Measurements from ENCODE around the gene HPCA. TPM values are rescaled to one million over a fixed set of nuclear protein-coding genes. Genes with fewer than 3 reads are reported as not detected.

The HPCA gene
- total and polyA plus RNA-seq, 2 donors (not counting 3 experiments of a cell fraction or from before 2014, with no cell fraction given), result not detected

DNA sequence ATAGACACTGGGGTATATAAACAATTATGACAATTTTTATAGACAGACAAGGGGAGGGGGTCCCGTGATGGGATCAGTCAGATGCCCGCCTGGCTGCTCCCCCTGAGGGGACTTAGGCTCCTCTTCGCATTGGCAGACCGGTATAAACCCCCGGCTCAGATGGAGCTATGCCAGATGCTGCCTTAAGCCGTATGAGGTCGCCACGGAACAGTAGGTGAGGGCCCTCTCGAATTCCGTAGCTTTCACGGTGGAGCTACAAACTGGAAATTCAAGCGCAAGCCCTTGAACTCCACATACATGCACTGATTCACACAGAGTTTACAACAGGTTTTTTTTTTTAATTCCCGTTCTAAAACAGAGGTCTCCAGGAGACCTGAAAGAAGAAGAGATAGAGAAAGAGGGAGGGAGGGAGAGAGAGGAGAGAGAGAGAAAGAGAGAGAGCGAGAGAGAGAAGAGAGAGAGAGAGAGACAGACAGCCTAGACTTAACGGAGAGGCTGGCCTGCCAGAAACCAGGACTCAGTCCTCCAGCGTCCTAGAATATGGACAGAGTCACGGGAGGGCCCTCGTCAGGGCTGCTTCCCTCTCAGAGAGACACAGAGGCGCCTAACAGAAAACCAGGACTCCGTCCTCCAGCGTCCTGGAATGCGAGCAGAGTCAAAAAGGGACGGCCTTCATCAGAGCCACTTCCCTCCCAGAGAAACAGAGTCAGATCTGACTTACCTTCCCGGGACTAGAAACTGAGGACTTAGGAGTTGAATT is 39.3 kb downstream of the HPCA start:
- dilution Hi-C loops (cut with MboI; ENCODE audit: extremely low pct_ligation_motif_present, low sequenced_read_pairs) (no loop called here), intact Hi-C loops (cut with micrococcal nuclease) (loop anchor here (2.0 kb wide), 1 partner anchor 129 kb away; no protein-coding TSS in a partner anchor)
- POLR2A ChIA-PET, result interaction anchor here (0.6 kb wide), 1 partner anchor 27 kb away, joined by 3 read pairs; no protein-coding TSS in a partner anchor
- Histone ChIP-seq H3K4me2 (ENCODE audit: insufficient read depth, low read length) (peak overlapping the region; percentile 44), H4K20me1 (replicated peaks; ENCODE audit: control insufficient read depth, extremely low read depth, insufficient read depth, low read length) (no peaks in the 10 kb centered on the region), H3K27ac (ENCODE audit: insufficient read depth, low read depth, low read length) (no peak overlapping the region), H3K9me1 (replicated peaks; ENCODE audit: control insufficient read depth, extremely low read depth, insufficient read depth, low read length) (no peaks in the 10 kb centered on the region), H3K4me1 (ENCODE audit: control insufficient read depth, extremely low read depth, insufficient read depth, low read length) (no peaks in the 10 kb centered on the region), H3K9ac (replicated peaks; ENCODE audit: extremely low read depth, insufficient read depth, low read length) (no peak overlapping the region), H3K36me3 (ENCODE audit: control insufficient read depth in 2 of 2, extremely low read depth in 1 of 2, insufficient read depth in 2 of 2, low read length in 2 of 2) (no peaks in the 10 kb centered on the region), H3K9me3 (replicated peaks; ENCODE audit: control insufficient read depth, insufficient read depth, low read length) (no peaks in the 10 kb centered on the region), H2AFZ (ENCODE audit: low read depth, low read length) (peak overlapping the region; percentile 23), H3K4me3 (replicated peaks in 1 of 3; ENCODE audit: insufficient read depth in 1 of 3, low read depth in 1 of 3, low read length in 3 of 3) (no peak overlapping the region), H3K79me2 (ENCODE audit: control insufficient read depth, insufficient read depth, low read length) (no peaks in the 10 kb centered on the region), H3K27me3 (ENCODE audit: control insufficient read depth in 2 of 2, insufficient read depth in 2 of 2, low read length in 2 of 2) (peaks cover 2 to 3% of the 10 kb centered on the region in 2 experiments)
- DNase-seq (ENCODE audit: low read depth, low spot score) (peak; percentile 14), FAIRE-seq (peak; percentile 35)
- TF ChIP-seq EZH2 (IDR thresholded peaks at IDR 0.05; ENCODE audit: borderline replicate concordance, low read depth, low read length, severe bottlenecking) (peak; percentile 16), FOS (IDR thresholded peaks at IDR 0.05; ENCODE audit: borderline replicate concordance, insufficient read depth, low read length) (no peak), JUN (IDR thresholded peaks at IDR 0.05; ENCODE audit: borderline replicate concordance, insufficient read depth, insufficient read length, low read depth) (no peak), MYC (IDR thresholded peaks at IDR 0.05; ENCODE audit: low read depth, low read length) (no peak), POLR2A (IDR thresholded peaks at IDR 0.05; ENCODE audit: low read depth, low read length) (no peak), GATA2 (IDR thresholded peaks at IDR 0.05; ENCODE audit: insufficient read depth, insufficient read length, low read depth, low read length) (no peak)
- CTCF ChIA-PET, result interaction anchor here (0.7 to 1.0 kb wide), 4 partner anchors 81 to 155 kb away, joined by 3 to 10 read pairs (median 4); partner anchors contain the start of gene AZIN2
- no TSS peak for BruUV-seq (replicated peaks)

DNA sequence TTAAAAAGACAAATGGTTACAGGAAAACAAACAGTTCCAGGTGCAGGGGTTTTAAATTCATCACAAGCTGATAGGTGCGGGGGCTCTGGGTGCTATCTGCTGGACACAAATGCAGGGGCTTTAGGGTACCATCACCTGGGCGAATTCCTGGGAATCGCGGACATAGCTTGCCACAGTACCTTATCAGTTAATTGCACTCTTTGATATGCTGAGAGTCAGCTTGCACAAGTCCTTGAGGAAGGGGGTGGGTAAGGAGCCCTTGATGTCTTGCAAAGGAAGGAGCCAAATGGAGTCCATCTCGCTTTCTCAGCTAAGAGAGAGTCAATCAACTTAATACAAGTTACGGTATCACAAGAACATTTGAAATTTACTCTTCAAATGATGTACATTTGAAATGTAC is 40.3 kb downstream of the HPCA start:
- CTCF ChIA-PET, result no interaction called here
- H3K79me2 ChIP-seq (ENCODE audit: control insufficient read depth, insufficient read depth, low read length), result no peaks in the 10 kb centered on the region

More for the DNA sequence above, 40.3 kb downstream of the HPCA start:
- Histone ChIP-seq H4K20me1 (replicated peaks; ENCODE audit: control insufficient read depth, extremely low read depth, insufficient read depth, low read length) (no peaks in the 10 kb centered on the region), H3K9me1 (replicated peaks; ENCODE audit: control insufficient read depth, extremely low read depth, insufficient read depth, low read length) (no peaks in the 10 kb centered on the region), H3K4me3 (replicated peaks in 1 of 3; ENCODE audit: insufficient read depth in 1 of 3, low read depth in 1 of 3, low read length in 3 of 3) (no peak overlapping the region), H3K4me2 (ENCODE audit: insufficient read depth, low read length) (no peak overlapping the region), H2AFZ (ENCODE audit: low read depth, low read length) (no peak overlapping the region), H3K9ac (replicated peaks; ENCODE audit: extremely low read depth, insufficient read depth, low read length) (no peak overlapping the region), H3K9me3 (replicated peaks; ENCODE audit: control insufficient read depth, insufficient read depth, low read length) (no peaks in the 10 kb centered on the region), H3K27me3 (ENCODE audit: control insufficient read depth in 2 of 2, insufficient read depth in 2 of 2, low read length in 2 of 2) (peaks cover 2 to 3% of the 10 kb centered on the region in 2 experiments), H3K4me1 (ENCODE audit: control insufficient read depth, extremely low read depth, insufficient read depth, low read length) (no peaks in the 10 kb centered on the region), H3K36me3 (ENCODE audit: control insufficient read depth in 2 of 2, extremely low read depth in 1 of 2, insufficient read depth in 2 of 2, low read length in 2 of 2) (no peaks in the 10 kb centered on the region), H3K27ac (ENCODE audit: insufficient read depth, low read depth, low read length) (no peak overlapping the region)
- no peak for FAIRE-seq
- dilution Hi-C loops (cut with MboI; ENCODE audit: extremely low pct_ligation_motif_present, low sequenced_read_pairs), result no loop called here
- DNase-seq (ENCODE audit: low read depth, low spot score), result no peak
- POLR2A ChIA-PET, result no interaction called here
- TF ChIP-seq, protein P1, sequence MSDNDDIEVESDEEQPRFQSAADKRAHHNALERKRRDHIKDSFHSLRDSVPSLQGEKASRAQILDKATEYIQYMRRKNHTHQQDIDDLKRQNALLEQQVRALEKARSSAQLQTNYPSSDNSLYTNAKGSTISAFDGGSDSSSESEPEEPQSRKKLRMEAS (IDR thresholded peaks at IDR 0.05; ENCODE audit: insufficient read depth, insufficient read length), result no peak
- no peak for TF ChIP-seq MYC (IDR thresholded peaks at IDR 0.05; ENCODE audit: low read depth, low read length)
- no peak for TF ChIP-seq POLR2A (IDR thresholded peaks at IDR 0.05; ENCODE audit: low read depth, low read length)
- TF ChIP-seq FOS (IDR thresholded peaks at IDR 0.05; ENCODE audit: borderline replicate concordance, insufficient read depth, low read length), result no peak
- TF ChIP-seq EZH2 (IDR thresholded peaks at IDR 0.05; ENCODE audit: borderline replicate concordance, low read depth, low read length, severe bottlenecking), result no peak
- TF ChIP-seq POLR2AphosphoS5 (IDR thresholded peaks at IDR 0.05; ENCODE audit: insufficient read depth, low read depth, low read length), result no peak
- TF ChIP-seq, protein P2, sequence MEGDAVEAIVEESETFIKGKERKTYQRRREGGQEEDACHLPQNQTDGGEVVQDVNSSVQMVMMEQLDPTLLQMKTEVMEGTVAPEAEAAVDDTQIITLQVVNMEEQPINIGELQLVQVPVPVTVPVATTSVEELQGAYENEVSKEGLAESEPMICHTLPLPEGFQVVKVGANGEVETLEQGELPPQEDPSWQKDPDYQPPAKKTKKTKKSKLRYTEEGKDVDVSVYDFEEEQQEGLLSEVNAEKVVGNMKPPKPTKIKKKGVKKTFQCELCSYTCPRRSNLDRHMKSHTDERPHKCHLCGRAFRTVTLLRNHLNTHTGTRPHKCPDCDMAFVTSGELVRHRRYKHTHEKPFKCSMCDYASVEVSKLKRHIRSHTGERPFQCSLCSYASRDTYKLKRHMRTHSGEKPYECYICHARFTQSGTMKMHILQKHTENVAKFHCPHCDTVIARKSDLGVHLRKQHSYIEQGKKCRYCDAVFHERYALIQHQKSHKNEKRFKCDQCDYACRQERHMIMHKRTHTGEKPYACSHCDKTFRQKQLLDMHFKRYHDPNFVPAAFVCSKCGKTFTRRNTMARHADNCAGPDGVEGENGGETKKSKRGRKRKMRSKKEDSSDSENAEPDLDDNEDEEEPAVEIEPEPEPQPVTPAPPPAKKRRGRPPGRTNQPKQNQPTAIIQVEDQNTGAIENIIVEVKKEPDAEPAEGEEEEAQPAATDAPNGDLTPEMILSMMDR (IDR thresholded peaks at IDR 0.05; ENCODE audit: extremely low read depth in 1 of 2, insufficient read depth in 1 of 2, low read depth in 1 of 2, low read length in 2 of 2), result no peak
- intact Hi-C loops (cut with micrococcal nuclease), result no loop called here
- no TSS peak for BruUV-seq (replicated peaks)

Data from endothelial cell of umbilical vein (primary cell).